ENCODE data around the gene RUBCNL. TPM values are rescaled to one million over a fixed set of nuclear protein-coding genes. Genes with fewer than 3 reads are reported as not detected.

The RUBCNL gene
- total and polyA plus RNA-seq, 4 donors: 0.36 to 4.2 (median 0.96) TPM

- DNase-seq (ENCODE audit: low spot score): no peak
- H3K27ac ChIP-seq (ENCODE audit: low read depth in 1 of 2, low read length in 2 of 2): no peak overlapping the region
- H3K9ac ChIP-seq (ENCODE audit: low read depth in 1 of 2, low read length in 2 of 2): no peak overlapping the region
- no peaks in the 10 kb centered on the region for H3K36me3 ChIP-seq (ENCODE audit: control insufficient read depth in 4 of 4, insufficient read depth in 3 of 4, low read depth in 1 of 4, low read length in 3 of 4)
- H3K9me3 ChIP-seq (ENCODE audit: control insufficient read depth in 4 of 4, low read length in 3 of 4): no peaks in the 10 kb centered on the region
- peaks cover 0 to under 1% (median 0%) of the 10 kb centered on the region in 4 donors for H3K27me3 ChIP-seq (ENCODE audit: control insufficient read depth in 4 of 4, insufficient read depth in 4 of 4, low read length in 3 of 4)
- no peak for TF ChIP-seq FOXA1 (IDR thresholded peaks at IDR 0.05)
- TF ChIP-seq HNF4A (conservative IDR thresholded peaks at IDR 0.05): no peak
- no peak for TF ChIP-seq NR2F2 (IDR thresholded peaks at IDR 0.05)
- no peak for TF ChIP-seq TAF1 (conservative IDR thresholded peaks at IDR 0.05)
- TF ChIP-seq ATF3 (IDR thresholded peaks at IDR 0.05): no peak
- TF ChIP-seq REST (IDR thresholded peaks at IDR 0.05): no peak
- TF ChIP-seq FOXA2 (IDR thresholded peaks at IDR 0.05): no peak
- TF ChIP-seq EGR1 (IDR thresholded peaks at IDR 0.05; ENCODE audit: low read depth in 2 of 2): no peak
- TF ChIP-seq GABPA (IDR thresholded peaks at IDR 0.05 in 1 of 2, conservative IDR thresholded peaks at IDR 0.05 in 1 of 2): no peak
- TF ChIP-seq JUND (IDR thresholded peaks at IDR 0.05): no peak
- TF ChIP-seq CTCF (IDR thresholded peaks at IDR 0.05; ENCODE audit: low read depth, low read length, missing input control): no peak
- no peak for TF ChIP-seq RXRA (IDR thresholded peaks at IDR 0.05)
- H3K4me1 ChIP-seq (ENCODE audit: control insufficient read depth in 4 of 4, insufficient read depth in 4 of 4, low read length in 3 of 4): no peaks in the 10 kb centered on the region
- H3K4me3 ChIP-seq (ENCODE audit: low read depth in 1 of 3, low read length in 3 of 3): no peak overlapping the region
These were observed 18.4 kb upstream of the RUBCNL start for GRCh38 chr13:46405457-46405856.

- peaks cover 0 to 3% (median 0%) of the 10 kb centered on the region in 4 donors for H3K27me3 ChIP-seq (ENCODE audit: control insufficient read depth in 4 of 4, insufficient read depth in 4 of 4, low read length in 3 of 4)
- no peak for DNase-seq (ENCODE audit: low spot score)
- WGBS: 80% methylated on average over 1 of the region's 1 CpG
- no peak overlapping the region for H3K9ac ChIP-seq (ENCODE audit: low read depth in 1 of 2, low read length in 2 of 2)
- H3K9me3 ChIP-seq (ENCODE audit: control insufficient read depth in 4 of 4, low read length in 3 of 4): no peaks in the 10 kb centered on the region
- H3K4me3 ChIP-seq (ENCODE audit: low read depth in 1 of 3, low read length in 3 of 3): no peak overlapping the region
- H3K4me1 ChIP-seq (ENCODE audit: control insufficient read depth in 4 of 4, insufficient read depth in 4 of 4, low read length in 3 of 4): no peaks in the 10 kb centered on the region
- TF ChIP-seq NR2F2 (IDR thresholded peaks at IDR 0.05) (no peak), ZBTB33 (IDR thresholded peaks at IDR 0.05) (no peak), CTCF (IDR thresholded peaks at IDR 0.05; ENCODE audit: low read depth, low read length, missing input control) (no peak), REST (IDR thresholded peaks at IDR 0.05) (no peak), SP1 (IDR thresholded peaks at IDR 0.05) (no peak), RXRA (IDR thresholded peaks at IDR 0.05) (no peak)
- H3K27ac ChIP-seq (ENCODE audit: low read depth in 1 of 2, low read length in 2 of 2): no peak overlapping the region
- H3K36me3 ChIP-seq (ENCODE audit: control insufficient read depth in 4 of 4, insufficient read depth in 3 of 4, low read depth in 1 of 4, low read length in 3 of 4): no peaks in the 10 kb centered on the region
These were observed 17.7 kb upstream of the RUBCNL start for GRCh38 chr13:46404733-46405100.

Data from liver (tissue), 9 donors.